Rectal smooth muscle tissue (tissue), 1 donor: ENCODE measurements around the gene SNED1.

Experiments
- H3K27ac ChIP-seq: one replicate; pipeline ENCODE4 v1.7.0; 2013; ENCODE audit warnings: low read depth, low read length, inconsistent platforms
- H3K27me3 ChIP-seq: one replicate; pipeline ENCODE4 v1.7.0; 2013; ENCODE audit warnings: low read length; ENCODE audit not compliant: control insufficient read depth, insufficient read depth
- H3K36me3 ChIP-seq: one replicate; pipeline ENCODE4 v1.7.0; 2013; ENCODE audit warnings: low read length; ENCODE audit not compliant: control insufficient read depth, insufficient read depth
- H3K4me1 ChIP-seq: one replicate; pipeline ENCODE4 v1.7.0; 2013; ENCODE audit warnings: low read length; ENCODE audit not compliant: control insufficient read depth, insufficient read depth
- H3K4me3 ChIP-seq: one replicate; pipeline ENCODE4 v1.7.0; 2013; ENCODE audit warnings: low read length
- H3K9ac ChIP-seq: one replicate; pipeline ENCODE4 v1.7.0; 2013; ENCODE audit warnings: low read length

The SNED1 gene

DNA sequence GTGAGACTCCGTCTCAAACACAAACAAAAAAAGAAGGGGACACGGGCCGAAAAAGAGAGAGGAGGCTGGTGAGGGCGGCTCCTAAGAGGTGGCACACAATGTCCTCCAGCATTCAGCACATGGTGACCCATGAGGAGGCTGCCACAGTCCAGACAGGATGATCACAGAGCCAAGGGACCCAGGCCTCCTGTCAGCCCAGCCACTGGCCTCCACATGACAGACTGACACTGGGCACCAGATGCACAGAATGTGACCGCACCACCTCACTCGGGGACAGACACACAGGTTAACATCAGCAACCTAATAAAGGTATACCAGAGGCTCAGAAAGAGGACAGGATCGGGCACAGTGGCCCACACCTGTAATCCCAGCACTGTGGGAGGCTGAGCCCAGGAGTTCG is 129.8 kb downstream of the SNED1 start:
- Histone ChIP-seq H3K36me3 (no peaks in the 10 kb centered on the region), H3K27ac (no peak overlapping the region), H3K4me1 (no peaks in the 10 kb centered on the region), H3K4me3 (no peak overlapping the region), H3K27me3 (no peaks in the 10 kb centered on the region), H3K9ac (no peak overlapping the region)

DNA sequence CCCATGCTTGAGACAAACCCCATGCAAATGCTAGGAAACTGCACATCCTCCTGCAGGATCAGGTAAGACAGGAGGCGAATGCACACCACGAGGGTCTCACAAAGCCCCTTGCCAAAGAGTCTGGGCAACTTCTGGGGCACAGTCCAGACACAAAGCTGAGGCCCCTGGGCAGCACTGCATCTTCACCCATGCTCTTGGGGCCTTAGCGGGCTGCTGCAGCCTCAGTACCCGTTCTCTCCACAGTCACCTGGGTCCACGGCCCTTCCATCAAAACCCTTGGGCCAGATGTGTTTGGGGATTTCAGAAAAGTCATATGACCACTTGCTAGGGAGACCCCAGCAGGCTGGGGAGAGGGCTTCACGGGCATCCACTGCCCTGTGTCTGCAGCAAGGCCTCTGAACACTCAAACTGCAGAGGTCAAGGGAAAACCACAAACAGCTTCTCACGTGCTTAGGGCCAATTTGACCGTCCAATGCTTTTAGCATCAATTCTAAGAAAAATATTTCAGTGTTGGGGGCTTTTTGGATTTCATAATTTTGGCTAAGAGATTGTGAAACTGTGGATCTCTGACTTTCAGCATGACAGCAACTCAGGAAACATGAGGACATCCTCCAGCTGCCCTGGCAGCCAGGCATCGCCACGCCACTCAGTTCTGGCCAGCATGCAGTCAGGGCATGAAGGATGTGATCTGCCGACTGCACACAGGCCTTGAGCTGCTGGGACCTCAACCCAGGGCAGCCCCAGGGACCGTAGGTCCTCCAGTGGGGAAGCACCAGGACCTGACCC is 130.9 kb downstream of the SNED1 start:
- Histone ChIP-seq H3K27me3 (no peaks in the 10 kb centered on the region), H3K36me3 (no peaks in the 10 kb centered on the region), H3K4me1 (no peaks in the 10 kb centered on the region), H3K9ac (no peak overlapping the region), H3K27ac (no peak overlapping the region), H3K4me3 (no peak overlapping the region)

DNA sequence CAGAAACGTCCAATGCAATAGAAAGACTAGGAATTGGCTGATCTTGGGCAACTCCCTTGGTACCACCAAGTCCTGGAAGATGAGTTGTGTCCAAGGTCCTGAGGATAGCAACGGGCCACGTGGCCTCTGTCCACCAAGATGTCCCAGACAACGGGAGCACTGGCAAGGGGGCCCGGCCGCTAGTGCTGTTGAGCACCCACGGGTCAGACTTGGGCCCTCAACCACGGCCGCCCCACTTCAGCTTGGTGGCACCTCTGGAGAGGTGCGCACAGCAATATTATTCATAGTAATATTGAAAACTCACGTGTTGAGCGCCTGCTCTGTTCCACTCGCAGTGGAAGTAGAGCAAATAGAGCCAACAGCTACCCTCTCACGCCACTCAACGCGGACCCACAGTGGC is 131.9 kb downstream of the SNED1 start:
- no peaks in the 10 kb centered on the region for H3K27me3 ChIP-seq
- no peak overlapping the region for H3K4me3 ChIP-seq
- H3K27ac ChIP-seq = no peak overlapping the region
- H3K36me3 ChIP-seq = no peaks in the 10 kb centered on the region
- H3K4me1 ChIP-seq = no peaks in the 10 kb centered on the region
- H3K9ac ChIP-seq = no peak overlapping the region

DNA sequence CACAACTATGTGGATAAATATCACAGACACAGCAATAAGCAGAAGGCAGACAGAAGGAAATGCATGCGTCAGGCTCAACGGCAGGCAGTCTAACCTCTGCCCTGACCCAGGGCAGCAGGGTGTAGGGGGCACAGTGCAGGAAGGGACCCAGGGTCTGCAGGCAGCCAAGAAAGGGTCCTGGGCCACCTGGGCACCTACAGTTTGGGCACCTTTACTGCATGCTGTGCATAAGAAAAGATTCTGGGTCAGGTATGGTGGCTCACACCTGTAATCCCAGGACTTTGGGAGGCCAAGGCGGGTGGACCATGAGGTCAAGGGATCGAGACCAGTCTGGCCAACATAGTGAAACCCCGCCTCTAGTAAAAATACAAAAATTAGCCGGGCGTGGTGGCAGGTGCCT is 133.1 kb downstream of the SNED1 start:
- no peak overlapping the region for H3K9ac ChIP-seq
- H3K27ac ChIP-seq = no peak overlapping the region
- no peak overlapping the region for H3K4me3 ChIP-seq
- no peaks in the 10 kb centered on the region for H3K36me3 ChIP-seq
- H3K4me1 ChIP-seq = no peaks in the 10 kb centered on the region
- H3K27me3 ChIP-seq = no peaks in the 10 kb centered on the region

DNA sequence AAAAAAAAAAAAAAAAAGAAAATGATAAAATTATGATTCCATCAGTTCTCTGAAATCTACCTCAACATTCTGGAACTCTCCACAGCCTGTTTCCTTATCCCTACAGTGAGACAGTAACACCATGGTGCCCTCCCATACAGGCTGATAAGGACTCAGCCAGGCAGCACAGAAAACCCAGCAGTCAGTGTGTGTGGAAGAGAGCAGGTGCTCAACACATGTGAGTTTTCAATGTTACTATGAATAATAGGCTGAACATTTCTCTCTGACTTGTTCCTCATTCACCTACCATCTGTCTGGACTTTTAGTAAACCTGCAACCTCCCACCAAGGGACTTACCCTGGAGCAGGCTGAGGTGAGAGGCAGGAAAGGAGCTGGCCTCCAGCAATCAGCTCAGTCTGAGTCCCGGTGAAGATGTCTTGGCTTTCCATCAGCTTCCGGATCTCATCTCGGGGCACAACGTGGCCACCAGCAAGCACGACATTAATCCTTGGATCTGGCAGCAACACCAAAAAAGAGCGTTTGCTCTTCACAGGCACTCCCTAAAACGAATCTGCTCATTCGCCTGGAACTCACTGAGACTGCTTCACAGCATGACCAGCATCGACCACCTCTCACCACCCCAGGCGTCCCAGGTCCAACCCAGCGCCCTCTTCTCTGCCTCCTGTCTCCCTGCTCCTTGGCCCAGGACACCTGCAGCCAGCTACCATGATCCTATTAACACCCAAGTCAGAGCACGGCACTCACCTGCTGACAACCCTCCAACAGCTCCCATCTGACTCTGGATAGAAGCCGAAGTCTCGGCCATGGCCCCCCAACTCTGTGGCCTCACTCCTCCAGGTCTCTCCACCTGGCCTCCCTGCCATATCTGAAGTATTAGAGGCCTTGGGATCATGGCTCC is 134.4 kb downstream of the SNED1 start:
- Histone ChIP-seq H3K4me3 (no peak overlapping the region), H3K36me3 (no peaks in the 10 kb centered on the region), H3K27me3 (no peaks in the 10 kb centered on the region), H3K9ac (no peak overlapping the region), H3K27ac (no peak overlapping the region), H3K4me1 (no peaks in the 10 kb centered on the region)

DNA sequence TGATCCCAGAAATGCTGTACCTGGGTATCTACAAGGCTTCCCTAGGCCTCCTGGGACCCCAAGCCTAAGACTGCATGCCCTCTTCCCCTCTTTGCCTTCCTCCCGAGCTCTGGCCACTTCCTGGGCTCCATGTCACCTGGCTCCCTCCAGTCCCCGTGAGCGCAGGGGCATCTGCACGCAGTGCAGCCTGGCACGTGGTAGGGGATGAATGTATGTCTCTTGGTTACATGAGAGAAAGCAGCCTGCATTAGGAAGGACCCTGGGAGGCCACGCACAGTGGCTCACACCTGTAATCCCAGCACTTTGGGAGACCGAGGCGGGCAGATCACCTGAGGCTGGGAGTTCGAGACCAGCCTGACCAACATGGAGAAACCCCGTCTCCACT is 135.0 kb downstream of the SNED1 start:
- no peak overlapping the region for H3K27ac ChIP-seq
- H3K36me3 ChIP-seq = no peaks in the 10 kb centered on the region
- no peak overlapping the region for H3K4me3 ChIP-seq
- H3K27me3 ChIP-seq = no peaks in the 10 kb centered on the region
- no peaks in the 10 kb centered on the region for H3K4me1 ChIP-seq
- no peak overlapping the region for H3K9ac ChIP-seq

DNA sequence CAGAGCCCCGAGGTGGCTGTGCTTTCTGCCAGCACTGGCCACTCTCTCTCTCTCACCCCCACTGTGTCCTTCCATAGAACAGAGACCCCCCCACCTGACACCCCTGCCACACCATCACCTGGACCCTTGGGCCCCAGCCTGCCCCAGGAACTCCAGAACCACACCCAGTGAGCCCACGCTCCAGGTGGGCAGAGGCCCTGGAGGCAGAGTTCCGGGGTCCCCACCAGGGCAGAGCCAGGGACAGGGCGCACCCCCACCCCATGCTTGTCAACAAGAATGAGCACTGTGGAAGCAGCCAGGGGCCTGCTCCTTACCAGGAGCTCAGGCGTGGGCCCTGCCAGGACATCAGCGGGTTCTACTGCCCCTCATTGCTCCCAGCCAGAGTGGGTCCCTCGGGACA is 136.3 kb downstream of the SNED1 start:
- Histone ChIP-seq H3K27me3 (no peaks in the 10 kb centered on the region), H3K27ac (no peak overlapping the region), H3K4me3 (no peak overlapping the region), H3K4me1 (no peaks in the 10 kb centered on the region), H3K36me3 (no peaks in the 10 kb centered on the region), H3K9ac (no peak overlapping the region)

DNA sequence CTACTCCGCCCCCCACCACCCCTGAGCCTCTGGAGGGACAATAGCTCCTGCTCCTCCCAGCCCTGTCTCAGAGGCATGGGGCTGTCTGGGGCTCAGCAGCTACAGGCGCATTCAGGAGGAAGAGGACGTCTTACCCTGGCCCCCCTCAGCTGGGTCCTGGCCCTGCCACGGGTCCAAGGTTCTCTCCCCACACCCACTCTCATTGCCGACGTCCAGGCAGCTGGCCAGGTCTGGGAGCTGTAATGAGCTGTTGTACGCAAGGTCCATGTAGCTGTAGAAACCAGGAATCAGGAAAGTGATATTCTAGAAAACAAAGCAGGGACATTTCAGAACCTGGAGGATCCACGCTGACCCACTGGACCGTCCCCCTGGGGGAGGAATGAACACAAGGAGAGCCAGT is 137.3 kb downstream of the SNED1 start:
- H3K4me3 ChIP-seq = no peak overlapping the region
- H3K36me3 ChIP-seq = no peaks in the 10 kb centered on the region
- no peaks in the 10 kb centered on the region for H3K27me3 ChIP-seq
- H3K9ac ChIP-seq = no peak overlapping the region
- no peak overlapping the region for H3K27ac ChIP-seq
- H3K4me1 ChIP-seq = no peaks in the 10 kb centered on the region

DNA sequence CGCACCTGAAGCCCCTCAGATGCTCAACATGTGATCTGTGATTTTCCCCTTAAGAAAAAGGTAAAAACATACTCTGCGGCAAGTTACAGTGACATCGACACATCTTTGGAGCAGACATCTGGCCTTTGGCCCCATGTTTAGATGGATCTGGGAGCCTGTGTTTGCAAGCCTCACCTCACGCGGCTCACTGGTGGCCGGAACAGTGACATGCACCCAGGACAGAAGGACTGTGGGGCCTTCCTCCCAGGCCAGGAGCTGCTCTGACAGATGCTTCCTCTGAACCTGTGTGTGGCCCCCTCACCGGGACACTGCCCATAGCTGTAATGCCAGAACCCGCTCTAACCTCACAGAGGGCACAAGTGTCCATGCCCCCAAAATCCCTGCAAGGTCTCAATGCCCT is 137.8 kb downstream of the SNED1 start:
- Histone ChIP-seq H3K9ac (no peak overlapping the region), H3K36me3 (no peaks in the 10 kb centered on the region), H3K4me3 (no peak overlapping the region), H3K27ac (no peak overlapping the region), H3K4me1 (no peaks in the 10 kb centered on the region), H3K27me3 (no peaks in the 10 kb centered on the region)

DNA sequence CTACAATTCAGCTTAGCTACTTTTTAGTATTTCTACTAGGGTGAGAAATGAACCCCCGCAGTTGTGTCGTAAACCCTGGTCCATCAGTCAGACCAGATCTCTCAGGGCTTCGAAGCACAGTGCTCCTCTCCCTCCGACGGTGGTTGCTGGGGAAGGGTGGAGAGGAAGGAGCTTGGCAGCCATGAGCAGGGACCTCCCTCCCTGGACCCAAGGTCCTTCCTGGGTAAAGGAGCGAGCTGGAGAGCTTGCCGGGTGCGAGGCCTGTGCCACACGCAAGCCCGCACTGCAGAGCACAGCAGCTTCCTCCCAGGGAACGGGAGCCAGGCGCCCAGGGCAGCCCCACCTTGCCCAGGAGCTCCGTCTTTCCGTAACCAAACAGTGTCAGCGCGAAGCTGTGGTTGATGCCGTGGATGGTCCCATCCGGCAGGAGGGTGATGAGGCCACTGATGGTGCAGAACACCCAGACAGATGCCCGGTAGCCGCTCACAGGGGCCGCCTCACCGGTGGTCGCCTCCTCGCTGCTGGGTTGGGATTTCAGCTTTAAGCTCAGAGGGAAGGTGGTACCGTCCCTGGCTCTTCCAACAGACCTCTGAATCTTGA is 138.3 kb downstream of the SNED1 start:
- no peak overlapping the region for H3K27ac ChIP-seq

DNA sequence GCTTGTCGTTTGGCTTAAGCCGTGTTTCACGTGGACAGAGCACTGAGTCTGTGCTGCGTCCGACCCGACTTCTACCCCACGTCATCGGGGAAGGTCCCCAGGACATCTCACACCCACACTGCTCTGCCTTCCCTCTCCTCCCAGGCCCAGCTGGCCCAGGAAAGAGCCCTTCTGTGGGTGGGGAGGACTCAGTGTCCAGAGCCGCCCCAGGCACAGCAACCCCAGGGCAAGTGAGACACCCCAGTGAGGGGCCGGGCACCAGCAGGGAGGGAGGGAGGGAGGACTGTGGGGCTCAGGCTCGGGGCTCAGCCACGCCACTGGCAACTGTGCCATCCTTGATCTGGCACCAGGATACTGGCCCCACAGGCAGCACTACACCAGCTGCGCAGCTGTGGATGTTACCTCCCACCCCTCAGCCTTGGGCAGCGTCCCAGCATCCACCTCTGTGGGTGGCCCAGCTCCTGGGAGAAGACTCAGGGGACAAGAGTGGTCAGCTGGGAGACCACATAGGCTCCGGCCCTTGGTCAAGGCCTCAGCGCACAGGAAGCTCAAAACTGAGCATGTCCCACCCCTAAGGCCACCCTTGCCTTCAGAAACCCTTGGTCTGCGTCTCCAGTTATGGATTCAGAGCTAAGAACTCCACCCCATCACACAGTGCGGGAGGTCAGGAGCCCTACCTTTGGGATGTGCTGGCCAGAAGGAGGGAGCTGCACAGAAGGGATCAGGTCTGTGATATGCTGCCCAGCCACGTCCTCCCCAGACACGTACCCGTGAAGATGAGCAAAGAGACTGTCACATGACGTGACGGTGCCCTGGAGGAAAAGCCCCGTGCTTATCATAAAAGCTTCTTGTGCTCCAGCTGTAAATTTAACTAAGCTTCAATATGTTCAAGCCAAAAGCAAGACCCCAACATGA is 139.1 kb downstream of the SNED1 start:
- H3K27ac ChIP-seq = no peak overlapping the region
- no peak overlapping the region for H3K4me3 ChIP-seq
- no peaks in the 10 kb centered on the region for H3K4me1 ChIP-seq
- H3K36me3 ChIP-seq = no peaks in the 10 kb centered on the region
- H3K9ac ChIP-seq = no peak overlapping the region
- H3K27me3 ChIP-seq = no peaks in the 10 kb centered on the region

More for the DNA sequence above, 138.3 kb downstream of the SNED1 start:
- H3K27me3 ChIP-seq = no peaks in the 10 kb centered on the region
- no peak overlapping the region for H3K9ac ChIP-seq
- H3K4me3 ChIP-seq = no peak overlapping the region
- no peaks in the 10 kb centered on the region for H3K4me1 ChIP-seq
- H3K36me3 ChIP-seq = no peaks in the 10 kb centered on the region

DNA sequence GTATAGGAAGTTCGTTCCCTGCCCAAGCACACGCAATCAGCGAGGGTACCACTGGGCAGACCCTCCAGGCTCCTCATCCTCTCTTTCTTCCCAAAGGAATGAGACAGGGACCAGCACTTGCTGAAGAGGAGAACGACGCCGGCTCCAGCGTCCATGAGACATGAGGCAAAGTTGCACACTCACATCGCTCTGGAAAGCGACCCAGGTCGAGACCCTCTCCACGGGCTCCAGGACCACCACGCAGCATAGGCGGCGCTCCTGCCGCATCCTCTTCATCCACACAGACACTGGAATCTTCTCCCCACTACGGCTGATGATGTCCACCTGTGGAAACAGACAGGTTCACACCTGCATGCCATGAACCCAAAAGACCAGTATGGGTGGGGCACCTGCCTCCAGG is 140.1 kb downstream of the SNED1 start:
- H3K36me3 ChIP-seq = no peaks in the 10 kb centered on the region
- H3K27me3 ChIP-seq = no peaks in the 10 kb centered on the region
- H3K4me1 ChIP-seq = no peaks in the 10 kb centered on the region
- H3K9ac ChIP-seq = no peak overlapping the region
- no peak overlapping the region for H3K27ac ChIP-seq
- H3K4me3 ChIP-seq = no peak overlapping the region
